NCI-H526 treated with DMSO at 0.1 percent for 48 hours (cell line): ENCODE measurements around the gene FKBP5.
"Not testable (repeated sequence)": the region's sequence is repeated elsewhere in the genome, so short reads cannot be mapped to it uniquely, and the experiment has no call there.

Experiments
- DNase-seq: peaks from one replicate; lab custom pipeline; 2025; lab: John Stamatoyannopoulos, UW

Gene FKBP5

GRCh38 chr6:35688605-35689322, at the start of gene FKBP5:
TSS of gene FKBP5 (minus strand) at chr6:35688915. CDS start at chr6:35642824, 46,091 bp downstream.
- DNase-seq: peak; percentile 77

- peak; percentile 82 for DNase-seq
Measured at GRCh38 chr6:35737413-35738211, 48.9 kb upstream of the FKBP5 start.

DNA sequence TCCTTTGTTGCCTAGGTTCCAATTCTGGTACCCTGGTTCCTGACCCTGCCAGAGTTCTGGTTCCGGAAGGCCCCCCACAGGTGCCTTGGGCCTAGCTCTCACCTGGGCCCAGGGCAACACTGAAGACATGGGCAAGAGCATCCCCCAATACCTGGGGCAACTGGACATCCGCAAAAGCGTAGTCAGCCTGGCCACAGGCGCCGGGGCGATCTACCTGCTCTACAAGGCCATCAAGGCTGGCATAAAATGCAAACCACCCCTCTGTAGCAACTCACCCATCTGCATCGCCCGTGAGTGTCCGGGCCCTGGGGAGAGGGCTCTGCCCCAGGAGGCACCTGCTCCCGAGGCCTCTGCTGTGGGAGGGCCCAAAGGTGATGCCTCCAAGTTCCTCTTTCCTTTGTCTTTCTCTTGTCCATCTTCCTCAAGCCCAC, 48.3 kb upstream of the FKBP5 start, which contains the start of gene ARMC12:
Gene ARMC12, plus strand, starts transcription at position 51 of the 431 bp plus-strand sequence. Its CDS starts 77 bp downstream, at position 128.
- no peak for DNase-seq

- peak; percentile 22 for DNase-seq
Measured at GRCh38 chr6:35736253-35736894, 47.7 kb upstream of the FKBP5 start.

- DNase-seq: no peak
Measured at GRCh38 chr6:35735452-35735851, 46.7 kb upstream of the FKBP5 start.

DNA sequence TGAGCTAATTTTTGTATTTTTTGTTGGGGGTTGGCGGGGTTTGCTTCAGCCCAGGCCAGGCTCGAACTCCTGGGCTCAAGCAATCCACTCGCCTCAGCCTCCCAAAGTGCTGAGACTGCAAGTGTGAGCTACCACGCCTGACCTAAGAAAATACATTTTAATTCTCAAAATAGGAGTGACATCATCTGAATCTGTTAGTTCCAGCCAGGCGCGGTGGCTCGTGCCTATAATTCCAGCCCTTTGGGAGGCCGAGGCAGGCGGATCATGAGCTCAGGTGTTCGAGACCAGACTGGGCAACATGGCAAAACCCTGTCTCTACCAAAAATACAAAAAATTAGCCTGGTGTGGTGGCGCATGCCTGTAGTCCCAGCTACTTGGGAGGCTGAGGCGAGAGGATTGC, 45.6 kb upstream of the FKBP5 start:
- DNase-seq: not testable (repeated sequence)

GRCh38 chr6:35733633-35734032, 44.9 kb upstream of the FKBP5 start:
- DNase-seq: no peak

- DNase-seq: peak; percentile 67
Measured at GRCh38 chr6:35731736-35732532, 43.2 kb upstream of the FKBP5 start.

DNA sequence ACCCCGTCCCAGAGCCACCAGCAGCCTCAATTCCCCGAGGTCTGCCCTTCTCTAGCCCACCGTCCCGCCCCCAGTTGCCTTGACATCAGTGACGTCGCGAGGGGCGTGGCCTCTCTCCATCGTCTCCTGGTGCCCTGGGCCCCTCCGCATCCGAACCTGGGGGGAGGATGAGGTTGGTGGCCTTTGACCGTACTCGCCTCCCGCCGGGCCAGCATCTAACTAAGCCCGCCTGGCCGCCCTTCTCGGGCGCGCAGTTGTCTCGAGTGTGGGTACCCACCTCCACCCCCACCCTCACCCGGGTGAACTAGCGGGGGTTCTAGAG, 42.7 kb upstream of the FKBP5 start:
- DNase-seq: peak; percentile 73

GRCh38 chr6:35730745-35731413, 42.2 kb upstream of the FKBP5 start:
- peak; percentile 26 for DNase-seq

GRCh38 chr6:35729722-35730121, 41.0 kb upstream of the FKBP5 start:
- no peak for DNase-seq

DNA sequence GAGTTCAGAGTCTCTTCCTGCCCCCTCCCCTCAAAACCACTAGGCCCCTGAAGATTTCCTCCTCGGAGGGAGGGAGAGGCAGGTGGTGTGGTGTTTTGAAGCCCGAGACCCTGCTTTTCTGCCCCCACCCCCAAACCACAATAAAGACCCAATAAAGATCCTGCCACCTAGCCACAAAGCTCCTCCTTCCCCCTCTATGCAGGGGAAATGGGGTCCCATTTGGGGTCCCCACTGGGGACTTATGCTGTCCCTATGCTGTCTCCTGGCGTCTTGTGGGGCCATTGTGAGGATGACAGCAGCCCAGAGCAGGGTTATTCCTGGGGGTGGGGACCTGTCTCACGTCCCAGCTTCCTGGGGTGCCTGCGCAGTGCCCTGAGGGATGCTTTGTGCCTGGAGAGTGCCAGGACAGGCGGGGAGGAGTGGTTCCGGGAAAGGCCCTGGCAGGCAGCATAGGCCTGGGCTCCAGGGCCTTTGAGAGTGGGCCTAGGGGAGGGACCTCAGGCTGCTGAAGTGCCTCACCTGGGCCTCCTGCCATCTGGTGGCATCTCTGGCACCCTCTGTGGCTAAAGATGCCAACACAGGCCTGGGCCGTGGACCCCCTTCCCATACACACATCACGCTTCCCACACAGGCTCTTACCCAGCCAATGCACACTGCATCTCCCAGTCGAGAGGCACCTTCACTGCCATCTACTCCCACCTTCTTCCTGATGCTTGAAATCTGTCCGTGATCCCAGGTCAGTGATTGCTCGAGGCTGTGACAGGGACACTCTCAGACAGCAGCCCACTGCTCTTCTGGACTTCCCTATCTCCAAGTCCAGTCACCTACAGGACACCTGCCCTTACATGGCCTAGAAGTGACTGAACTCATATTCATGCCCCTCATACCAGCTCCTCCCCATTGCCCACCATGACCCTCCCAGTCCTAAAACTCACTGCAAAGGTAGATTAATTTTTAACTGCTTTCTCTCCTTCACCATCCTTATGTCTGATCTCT, 40.3 kb upstream of the FKBP5 start:
- no peak for DNase-seq

- peak; percentile 72 for DNase-seq
Measured at GRCh38 chr6:35727935-35728682, 39.4 kb upstream of the FKBP5 start.

GRCh38 chr6:35727231-35727934, 38.7 kb upstream of the FKBP5 start:
- DNase-seq: peak; percentile 42

GRCh38 chr6:35725721-35726438, 37.2 kb upstream of the FKBP5 start:
- DNase-seq: no peak

- no peak for DNase-seq
Measured at GRCh38 chr6:35725081-35725708, 36.5 kb upstream of the FKBP5 start.

DNA sequence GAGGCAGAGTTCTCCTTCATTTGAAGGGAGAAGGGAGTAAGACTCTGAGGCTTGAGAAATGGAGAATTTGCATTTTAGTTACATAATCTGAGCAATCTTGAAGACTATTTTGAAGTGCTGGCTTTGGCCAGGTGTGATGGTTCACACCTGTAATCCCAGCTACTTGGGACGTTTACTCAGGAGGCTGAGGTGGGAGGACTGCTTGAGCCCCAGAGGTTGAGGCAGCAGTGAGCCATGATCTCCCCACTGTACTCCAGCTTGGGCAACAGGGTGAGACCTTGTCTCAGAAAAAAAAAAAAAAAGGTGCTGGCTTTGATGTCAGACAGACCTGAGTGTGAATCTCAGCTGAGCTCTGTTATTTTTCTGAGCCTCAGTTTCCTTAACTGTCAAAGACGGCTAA, 35.8 kb upstream of the FKBP5 start:
- no peak for DNase-seq

GRCh38 chr6:35724059-35724458, 35.3 kb upstream of the FKBP5 start:
- DNase-seq: no peak
